ENCODE data around the gene ZNF385D.

DNA sequence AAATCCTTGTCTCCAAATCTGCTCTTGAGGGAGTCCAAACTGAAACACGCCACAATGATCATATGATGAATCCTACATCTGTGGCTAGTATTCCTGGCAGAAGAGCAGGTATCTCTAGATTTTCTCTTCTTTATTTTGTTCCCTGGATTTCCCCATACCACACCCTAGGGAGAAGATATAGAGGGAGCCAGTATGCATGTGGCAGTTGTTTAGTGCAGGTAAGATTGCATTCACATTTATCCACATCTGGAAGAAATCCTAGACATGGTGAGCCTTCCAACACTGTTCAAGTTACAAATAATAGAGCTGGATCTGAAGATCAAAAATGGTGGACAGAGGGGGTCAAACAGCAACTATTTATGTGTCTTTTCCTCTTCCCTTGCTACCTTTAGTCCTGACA, 316.7 kb downstream of the ZNF385D start:
- TF ChIP-seq, protein P1, sequence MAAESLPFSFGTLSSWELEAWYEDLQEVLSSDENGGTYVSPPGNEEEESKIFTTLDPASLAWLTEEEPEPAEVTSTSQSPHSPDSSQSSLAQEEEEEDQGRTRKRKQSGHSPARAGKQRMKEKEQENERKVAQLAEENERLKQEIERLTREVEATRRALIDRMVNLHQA (CRISPR knock-in tag; IDR thresholded peaks at IDR 0.05): no peak
- TF ChIP-seq REPIN1 (CRISPR knock-in tag; IDR thresholded peaks at IDR 0.05; ENCODE audit: borderline replicate concordance, low read depth): no peak
- TF ChIP-seq RELA (CRISPR knock-in tag; IDR thresholded peaks at IDR 0.05): no peak
- TF ChIP-seq SMC3 (IDR thresholded peaks at IDR 0.05; ENCODE audit: low read length): no peak
- TF ChIP-seq ZNF768 (CRISPR knock-in tag; IDR thresholded peaks at IDR 0.05): no peak
- no peak for TF ChIP-seq HNRNPLL (IDR thresholded peaks at IDR 0.05; ENCODE audit: low read depth, low read length, poor library complexity, severe bottlenecking)
- TF ChIP-seq, protein P2, sequence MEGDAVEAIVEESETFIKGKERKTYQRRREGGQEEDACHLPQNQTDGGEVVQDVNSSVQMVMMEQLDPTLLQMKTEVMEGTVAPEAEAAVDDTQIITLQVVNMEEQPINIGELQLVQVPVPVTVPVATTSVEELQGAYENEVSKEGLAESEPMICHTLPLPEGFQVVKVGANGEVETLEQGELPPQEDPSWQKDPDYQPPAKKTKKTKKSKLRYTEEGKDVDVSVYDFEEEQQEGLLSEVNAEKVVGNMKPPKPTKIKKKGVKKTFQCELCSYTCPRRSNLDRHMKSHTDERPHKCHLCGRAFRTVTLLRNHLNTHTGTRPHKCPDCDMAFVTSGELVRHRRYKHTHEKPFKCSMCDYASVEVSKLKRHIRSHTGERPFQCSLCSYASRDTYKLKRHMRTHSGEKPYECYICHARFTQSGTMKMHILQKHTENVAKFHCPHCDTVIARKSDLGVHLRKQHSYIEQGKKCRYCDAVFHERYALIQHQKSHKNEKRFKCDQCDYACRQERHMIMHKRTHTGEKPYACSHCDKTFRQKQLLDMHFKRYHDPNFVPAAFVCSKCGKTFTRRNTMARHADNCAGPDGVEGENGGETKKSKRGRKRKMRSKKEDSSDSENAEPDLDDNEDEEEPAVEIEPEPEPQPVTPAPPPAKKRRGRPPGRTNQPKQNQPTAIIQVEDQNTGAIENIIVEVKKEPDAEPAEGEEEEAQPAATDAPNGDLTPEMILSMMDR (CRISPR knock-in tag; IDR thresholded peaks at IDR 0.05): no peak
- no peak for TF ChIP-seq TAF1 (CRISPR knock-in tag; IDR thresholded peaks at IDR 0.05)

Data from HepG2 (cell line).